Fibroblast of skin of right biceps (primary cell): ENCODE measurements around the gene C16orf92.
A peak's percentile ranks its signal among the peaks of the same experiment; 100 is the strongest.

ENCODE experiments used
- DNase-seq: peaks from one replicate; pipeline ENCODE4 v3.0.0-alpha.2; 2013

Gene C16orf92, protein sequence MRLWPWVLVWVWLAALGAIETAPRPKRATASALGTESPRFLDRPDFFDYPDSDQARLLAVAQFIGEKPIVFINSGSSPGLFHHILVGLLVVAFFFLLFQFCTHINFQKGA

DNA sequence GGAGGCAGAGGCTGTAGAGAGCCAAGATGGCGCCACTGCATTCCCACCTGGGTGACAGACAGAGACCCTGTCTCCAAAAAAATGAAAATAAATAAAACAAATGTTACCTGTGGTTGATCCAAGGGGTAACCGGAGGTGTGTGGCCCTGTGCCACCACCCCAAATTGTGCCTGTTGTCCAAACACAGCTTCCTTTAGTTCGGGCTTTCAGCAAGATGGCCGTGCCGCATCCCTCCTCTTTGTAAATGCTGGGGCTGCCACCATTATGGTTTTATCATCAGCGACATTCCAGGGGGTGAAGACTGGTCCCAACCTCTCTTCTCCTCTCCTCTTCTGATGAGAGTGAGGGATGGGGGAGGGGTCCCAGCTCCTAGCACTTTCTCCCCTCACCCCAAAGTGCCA lies at the start of gene C16orf92:
Gene C16orf92, plus strand, starts transcription at position 312 of the 400 bp plus-strand sequence. CDS start 143 bp downstream, outside the sequence.
- DNase-seq, result no peak

DNA sequence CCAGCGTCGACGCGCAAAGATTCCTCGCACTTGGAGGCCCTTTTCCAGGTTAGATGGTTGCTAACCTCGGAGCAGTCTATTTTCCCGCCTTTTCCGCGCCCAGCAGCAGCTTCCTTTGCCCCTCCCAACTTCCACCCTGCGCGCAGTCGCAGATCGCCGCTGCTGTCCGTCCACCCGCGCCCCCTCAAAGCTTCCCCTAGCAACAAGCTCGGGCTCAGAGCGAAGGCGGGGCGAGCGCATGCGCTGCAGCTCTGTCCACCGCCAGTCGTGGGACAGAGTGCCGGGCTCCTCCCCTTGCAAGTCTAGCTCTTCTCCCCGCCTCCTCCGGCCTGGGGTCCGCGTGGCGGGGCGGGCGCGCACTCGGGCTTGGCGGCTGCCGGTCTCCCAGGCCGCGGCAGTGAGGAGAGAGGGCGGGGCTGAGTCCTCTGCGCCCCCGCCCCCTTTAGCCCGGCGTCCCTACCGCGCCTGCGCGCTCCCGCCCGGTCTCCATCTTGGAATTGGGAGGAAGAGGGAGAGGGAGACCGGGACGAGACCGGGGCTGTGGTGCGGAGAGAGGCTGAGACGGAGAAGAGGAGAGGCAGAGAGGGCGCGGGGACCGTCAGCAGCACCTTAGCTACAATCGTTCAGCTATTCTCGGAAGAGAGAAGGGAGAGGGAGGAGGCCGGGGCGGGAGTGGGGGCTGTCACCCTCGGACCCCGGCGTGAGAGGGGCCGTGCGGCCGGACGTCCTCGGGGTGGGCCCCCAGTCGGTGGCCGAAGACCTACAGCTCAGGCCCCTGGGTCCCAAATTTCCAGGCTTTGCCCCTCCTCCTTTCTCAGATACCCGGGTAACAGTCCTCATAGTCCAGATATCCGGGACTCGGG lies 49.4 kb upstream of the C16orf92 start, which contains the start of gene TAOK2:
Gene TAOK2, plus strand, starts transcription at position 485 of the 863 bp plus-strand sequence. CDS start 3,905 bp downstream, outside the sequence.
- DNase-seq, result peak; percentile 99

DNA sequence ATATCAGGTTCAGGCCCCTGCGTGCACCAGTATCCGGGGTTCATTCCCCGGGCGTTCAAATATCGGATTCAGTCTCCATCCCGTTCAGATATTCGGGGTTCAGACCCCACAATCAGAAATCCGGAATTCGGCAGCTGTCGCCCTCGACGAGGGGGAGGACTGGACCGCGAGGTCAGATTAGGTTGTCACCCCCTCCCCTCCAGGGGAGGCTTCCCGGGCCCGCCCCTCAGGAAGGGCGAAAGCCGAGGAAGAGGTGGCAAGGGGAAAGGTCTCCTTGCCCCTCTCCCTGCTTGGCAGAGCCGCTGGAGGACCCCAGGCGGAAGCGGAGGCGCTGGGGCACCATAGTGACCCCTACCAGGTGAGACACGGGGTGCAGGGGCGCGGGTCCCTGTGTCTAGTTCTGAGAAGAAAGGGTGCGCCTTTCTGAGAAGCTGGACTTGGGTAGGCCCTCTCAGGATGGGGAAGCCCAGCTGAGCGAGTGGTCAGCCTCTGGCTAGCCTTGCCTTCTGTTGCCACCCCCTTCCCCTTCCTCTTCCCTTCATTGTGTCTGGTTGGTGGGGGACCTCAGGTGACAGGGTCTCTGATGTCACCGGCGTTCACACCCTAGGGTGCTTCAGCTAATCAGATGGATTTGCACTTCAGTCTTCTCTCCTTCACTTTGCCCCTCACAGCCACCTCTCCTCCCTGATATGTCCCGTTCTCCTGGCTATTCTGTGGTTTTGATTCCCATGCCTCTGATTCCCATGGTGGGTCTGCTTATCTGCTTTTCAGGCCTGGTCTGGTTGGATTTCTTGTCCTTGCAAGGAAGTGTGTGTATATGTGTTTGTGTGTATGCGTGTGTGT lies 48.5 kb upstream of the C16orf92 start:
- DNase-seq, result no peak

- DNase-seq, result no peak
These were observed 47.9 kb upstream of the C16orf92 start for GRCh38 chr16:29975134-29975538.

DNA sequence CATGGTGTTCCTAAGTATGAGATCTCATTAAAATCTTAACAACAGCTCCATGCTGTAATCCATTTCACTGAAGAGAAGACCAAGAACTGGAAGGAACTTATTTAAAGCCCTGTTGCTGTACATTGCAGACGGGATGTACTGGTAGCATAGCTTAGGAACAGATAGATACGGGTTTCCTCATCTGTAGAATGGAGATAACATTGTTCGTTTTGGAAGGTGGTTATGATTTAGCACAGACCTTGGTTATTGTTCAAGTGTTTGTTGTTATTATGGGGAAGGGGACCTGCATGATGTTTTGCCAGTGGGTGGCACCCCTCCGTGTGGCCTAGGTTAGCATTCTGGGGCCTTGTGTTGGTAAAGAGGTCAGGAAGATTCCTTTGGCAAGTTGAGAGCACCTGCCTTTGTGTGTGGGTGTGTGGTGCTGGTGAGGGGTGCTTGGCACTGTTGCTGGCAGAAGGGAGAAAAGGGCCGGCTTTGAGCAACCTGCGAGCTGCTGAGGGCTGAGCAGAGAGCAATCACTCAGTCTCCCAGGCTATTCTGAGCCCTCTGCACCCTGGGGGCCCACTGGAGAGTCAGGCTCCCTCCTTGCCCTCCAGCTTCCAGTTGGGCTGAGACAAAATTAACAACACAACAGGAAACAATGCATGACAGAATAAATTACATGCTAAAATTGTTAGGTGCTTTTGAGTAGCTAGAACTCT lies 47.0 kb upstream of the C16orf92 start:
- no peak for DNase-seq

GRCh38 chr16:29977063-29977825 lies 45.8 kb upstream of the C16orf92 start:
- no peak for DNase-seq

DNA sequence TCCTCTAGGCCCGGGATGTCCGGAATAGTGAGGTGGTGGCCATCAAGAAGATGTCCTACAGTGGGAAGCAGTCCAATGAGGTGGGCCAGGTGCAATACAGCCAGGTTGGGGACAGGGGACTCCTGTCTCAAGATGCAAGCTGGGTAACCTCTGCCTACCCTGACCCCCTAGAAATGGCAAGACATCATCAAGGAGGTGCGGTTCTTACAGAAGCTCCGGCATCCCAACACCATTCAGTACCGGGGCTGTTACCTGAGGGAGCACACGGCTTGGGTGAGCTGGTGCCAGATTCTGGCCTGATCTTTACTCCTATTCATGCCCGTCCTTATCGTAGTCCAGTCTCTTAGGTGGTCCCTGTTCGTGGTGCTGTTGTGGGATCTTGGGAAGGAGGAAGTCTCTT lies 44.9 kb upstream of the C16orf92 start:
- DNase-seq, result no peak

GRCh38 chr16:29978564-29979270 lies 44.3 kb upstream of the C16orf92 start:
- DNase-seq, result no peak

DNA sequence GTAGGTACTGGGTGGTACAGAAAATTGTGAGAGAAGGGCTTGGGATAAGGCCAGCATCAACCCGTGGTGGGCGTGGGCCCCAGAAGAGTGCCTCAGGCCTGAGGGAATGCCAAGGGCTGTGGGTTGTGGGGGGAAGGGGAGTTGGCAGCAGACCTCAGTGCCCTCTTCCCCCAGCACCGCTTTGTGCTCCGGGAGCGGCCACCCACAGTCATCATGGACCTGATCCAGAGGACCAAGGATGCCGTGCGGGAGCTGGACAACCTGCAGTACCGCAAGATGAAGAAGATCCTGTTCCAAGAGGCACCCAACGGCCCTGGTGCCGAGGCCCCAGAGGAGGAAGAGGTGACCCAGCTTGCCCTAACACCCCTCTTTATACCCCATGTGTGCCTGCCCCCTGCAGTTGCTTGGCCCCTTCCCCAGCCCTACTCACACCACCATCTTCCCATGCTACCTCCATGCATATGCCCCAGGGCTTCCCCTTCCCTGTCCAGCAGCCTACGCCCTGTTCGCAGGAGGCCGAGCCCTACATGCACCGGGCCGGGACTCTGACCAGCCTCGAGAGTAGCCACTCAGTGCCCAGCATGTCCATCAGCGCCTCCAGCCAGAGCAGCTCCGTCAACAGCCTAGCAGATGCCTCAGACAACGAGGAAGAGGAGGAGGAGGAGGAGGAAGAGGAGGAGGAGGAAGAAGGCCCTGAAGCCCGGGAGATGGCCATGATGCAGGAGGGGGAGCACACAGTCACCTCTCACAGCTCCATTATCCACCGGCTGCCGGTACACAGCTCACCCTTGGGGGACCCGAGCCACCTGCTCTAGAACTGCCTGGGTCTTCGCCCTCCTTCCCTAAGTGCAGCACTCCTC lies 40.2 kb upstream of the C16orf92 start:
- no peak for DNase-seq

DNA sequence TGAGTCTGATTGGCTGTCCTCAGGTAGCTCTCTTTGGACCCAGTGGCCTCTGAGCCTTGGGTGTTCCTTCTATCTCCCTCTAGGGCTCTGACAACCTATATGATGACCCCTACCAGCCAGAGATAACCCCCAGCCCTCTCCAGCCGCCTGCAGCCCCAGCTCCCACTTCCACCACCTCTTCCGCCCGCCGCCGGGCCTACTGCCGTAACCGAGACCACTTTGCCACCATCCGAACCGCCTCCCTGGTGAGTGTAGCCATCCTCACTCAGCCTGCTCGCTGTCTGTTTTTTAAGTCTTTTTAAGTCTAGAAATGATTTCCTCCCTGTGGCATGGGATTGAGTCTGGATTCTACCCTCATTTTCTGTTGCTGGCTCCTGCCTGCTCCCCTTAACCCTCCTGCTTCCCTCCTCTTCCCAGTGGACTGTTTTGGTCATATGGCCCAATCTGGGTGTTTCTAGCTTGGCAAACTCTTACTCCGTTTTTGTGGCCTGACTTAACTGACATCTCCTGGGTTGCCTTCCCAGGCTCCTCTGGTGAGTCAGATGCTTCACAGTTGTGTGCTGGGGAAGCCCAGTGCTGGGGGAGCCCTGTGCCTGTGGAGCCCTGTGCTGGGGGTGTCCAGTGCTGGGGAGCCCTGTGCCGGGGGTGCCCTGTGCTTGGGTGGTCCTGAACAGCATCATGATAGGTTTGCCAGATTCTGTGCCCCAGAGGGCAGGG lies 39.4 kb upstream of the C16orf92 start:
- DNase-seq, result no peak

- DNase-seq, result no peak
These were observed 38.7 kb upstream of the C16orf92 start for GRCh38 chr16:29984137-29984763.

DNA sequence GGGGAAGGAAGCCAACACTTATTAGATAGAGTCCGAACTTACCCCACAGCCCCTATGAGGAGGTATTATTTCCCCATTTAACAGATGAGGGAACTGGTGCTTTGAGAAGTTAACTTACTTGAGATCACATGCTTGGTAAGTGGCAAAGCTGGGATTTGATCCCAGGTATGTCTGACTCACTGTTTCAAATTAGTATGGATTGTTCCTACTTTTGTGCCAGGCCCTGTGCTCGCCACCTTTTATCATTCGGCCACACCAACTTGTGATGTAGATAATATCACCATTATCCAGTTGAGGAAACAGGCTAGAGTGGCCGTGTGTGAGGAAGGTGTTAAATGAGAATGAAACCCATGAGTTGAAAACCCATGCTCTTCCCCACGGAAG lies 38.2 kb upstream of the C16orf92 start:
- no peak for DNase-seq

DNA sequence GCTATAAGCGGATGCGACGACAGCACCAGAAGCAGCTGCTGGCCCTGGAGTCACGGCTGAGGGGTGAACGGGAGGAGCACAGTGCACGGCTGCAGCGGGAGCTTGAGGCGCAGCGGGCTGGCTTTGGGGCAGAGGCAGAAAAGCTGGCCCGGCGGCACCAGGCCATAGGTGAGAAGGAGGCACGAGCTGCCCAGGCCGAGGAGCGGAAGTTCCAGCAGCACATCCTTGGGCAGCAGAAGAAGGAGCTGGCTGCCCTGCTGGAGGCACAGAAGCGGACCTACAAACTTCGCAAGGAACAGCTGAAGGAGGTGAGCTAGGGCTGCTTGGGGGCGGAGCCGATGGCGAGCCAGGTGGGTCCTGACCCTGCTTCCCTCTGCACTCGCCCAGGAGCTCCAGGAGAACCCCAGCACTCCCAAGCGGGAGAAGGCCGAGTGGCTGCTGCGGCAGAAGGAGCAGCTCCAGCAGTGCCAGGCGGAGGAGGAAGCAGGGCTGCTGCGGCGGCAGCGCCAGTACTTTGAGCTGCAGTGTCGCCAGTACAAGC lies 37.7 kb upstream of the C16orf92 start:
- no peak for DNase-seq

DNA sequence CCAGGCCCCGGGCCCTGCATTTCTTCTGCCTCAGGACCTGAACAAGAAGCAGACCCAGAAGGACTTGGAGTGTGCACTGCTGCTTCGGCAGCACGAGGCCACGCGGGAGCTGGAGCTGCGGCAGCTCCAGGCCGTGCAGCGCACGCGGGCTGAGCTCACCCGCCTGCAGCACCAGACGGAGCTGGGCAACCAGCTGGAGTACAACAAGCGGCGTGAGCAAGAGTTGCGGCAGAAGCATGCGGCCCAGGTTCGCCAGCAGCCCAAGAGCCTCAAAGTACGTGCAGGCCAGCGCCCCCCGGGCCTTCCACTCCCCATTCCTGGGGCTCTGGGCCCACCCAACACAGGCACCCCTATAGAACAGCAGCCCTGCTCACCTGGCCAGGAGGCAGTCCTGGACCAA lies 36.8 kb upstream of the C16orf92 start:
- DNase-seq, result no peak

DNA sequence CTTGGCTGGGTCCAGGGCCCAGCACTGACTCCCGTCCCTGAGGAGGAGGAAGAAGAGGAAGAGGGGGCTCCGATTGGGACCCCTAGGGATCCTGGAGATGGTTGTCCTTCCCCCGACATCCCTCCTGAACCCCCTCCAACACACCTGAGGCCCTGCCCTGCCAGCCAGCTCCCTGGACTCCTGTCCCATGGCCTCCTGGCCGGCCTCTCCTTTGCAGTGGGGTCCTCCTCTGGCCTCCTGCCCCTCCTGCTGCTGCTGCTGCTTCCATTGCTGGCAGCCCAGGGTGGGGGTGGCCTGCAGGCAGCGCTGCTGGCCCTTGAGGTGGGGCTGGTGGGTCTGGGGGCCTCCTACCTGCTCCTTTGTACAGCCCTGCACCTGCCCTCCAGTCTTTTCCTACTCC lies 36.1 kb upstream of the C16orf92 start:
- DNase-seq, result no peak

GRCh38 chr16:29987371-29988085 lies 35.5 kb upstream of the C16orf92 start:
- DNase-seq, result no peak

DNA sequence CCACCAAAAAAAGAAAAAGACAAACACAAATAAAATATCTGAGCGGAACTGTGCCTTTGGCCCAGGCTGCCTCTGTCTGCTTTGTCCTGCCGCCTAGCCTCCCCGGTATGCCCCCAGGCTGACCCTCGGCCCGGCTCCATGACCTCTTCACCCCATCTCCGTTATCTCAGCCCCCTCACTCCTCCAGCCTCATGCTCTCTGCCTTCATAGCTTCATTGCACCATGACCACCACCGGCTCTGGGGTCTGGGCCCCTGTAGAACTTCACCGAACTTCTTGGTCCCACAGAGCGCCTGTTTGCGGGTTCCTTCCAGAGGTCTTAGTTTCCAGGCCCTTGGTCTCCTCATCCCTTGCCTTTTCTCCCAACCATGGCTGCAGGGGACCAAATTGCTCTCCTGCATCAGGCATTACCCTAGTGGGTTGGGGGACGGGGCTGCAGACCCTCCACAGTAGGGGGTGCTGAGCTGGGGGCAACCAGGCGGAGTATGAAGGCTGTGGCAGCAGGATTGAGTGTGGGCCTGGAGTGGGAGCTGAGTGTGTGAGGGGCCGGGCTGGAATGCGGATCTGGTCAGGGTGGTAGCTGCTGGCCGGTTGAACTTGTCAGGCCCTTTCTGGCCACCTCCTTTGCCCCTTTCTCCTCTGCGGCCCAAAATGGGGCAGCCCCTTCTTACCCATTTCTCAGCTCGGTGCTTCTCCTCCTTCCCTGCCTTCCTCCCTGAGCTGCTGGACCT lies 34.5 kb upstream of the C16orf92 start:
- no peak for DNase-seq
